Fibroblast of mammary gland (primary cell): ENCODE results near the gene CCR5.
A peak's percentile ranks its signal among the peaks of the same experiment; 100 is the strongest.

Experiments
- DNase-seq: peaks from one replicate; pipeline ENCODE4 v3.0.0-alpha.2; 2010; ENCODE audit warnings: low read depth
- H3K4me3 ChIP-seq: 2 replicates; pipeline ENCODE4 v1.5.1; 2011; ENCODE audit warnings: low read depth, mild to moderate bottlenecking, low read length, moderate library complexity; ENCODE audit not compliant: control insufficient read depth
- TF ChIP-seq, protein P1 (sequence below): conservative IDR thresholded peaks from 2 replicates; pipeline ENCODE4 v1.5.1; 2011; ENCODE audit warnings: low read depth, low read length, inconsistent platforms; ENCODE audit not compliant: control insufficient read depth, insufficient read depth

The CCR5 gene

DNA sequence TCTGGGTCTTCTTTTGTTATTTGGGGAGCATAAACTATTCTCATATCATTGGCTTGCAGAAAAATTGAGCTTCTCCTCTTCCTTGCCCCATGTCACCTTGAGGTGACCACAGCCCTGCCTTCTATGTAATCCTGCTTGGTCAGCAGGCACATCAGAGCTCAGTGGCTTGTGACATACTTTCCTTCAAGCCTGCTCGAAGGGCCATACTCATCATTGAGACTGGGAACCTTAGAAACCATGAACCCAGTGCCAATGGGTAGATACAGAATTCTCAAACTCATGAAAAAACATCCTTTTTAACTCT lies 20.5 kb upstream of the CCR5 start:
- no peak for DNase-seq
- TF ChIP-seq, protein P1, sequence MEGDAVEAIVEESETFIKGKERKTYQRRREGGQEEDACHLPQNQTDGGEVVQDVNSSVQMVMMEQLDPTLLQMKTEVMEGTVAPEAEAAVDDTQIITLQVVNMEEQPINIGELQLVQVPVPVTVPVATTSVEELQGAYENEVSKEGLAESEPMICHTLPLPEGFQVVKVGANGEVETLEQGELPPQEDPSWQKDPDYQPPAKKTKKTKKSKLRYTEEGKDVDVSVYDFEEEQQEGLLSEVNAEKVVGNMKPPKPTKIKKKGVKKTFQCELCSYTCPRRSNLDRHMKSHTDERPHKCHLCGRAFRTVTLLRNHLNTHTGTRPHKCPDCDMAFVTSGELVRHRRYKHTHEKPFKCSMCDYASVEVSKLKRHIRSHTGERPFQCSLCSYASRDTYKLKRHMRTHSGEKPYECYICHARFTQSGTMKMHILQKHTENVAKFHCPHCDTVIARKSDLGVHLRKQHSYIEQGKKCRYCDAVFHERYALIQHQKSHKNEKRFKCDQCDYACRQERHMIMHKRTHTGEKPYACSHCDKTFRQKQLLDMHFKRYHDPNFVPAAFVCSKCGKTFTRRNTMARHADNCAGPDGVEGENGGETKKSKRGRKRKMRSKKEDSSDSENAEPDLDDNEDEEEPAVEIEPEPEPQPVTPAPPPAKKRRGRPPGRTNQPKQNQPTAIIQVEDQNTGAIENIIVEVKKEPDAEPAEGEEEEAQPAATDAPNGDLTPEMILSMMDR: no peak
- H3K4me3 ChIP-seq: no peak overlapping the region

DNA sequence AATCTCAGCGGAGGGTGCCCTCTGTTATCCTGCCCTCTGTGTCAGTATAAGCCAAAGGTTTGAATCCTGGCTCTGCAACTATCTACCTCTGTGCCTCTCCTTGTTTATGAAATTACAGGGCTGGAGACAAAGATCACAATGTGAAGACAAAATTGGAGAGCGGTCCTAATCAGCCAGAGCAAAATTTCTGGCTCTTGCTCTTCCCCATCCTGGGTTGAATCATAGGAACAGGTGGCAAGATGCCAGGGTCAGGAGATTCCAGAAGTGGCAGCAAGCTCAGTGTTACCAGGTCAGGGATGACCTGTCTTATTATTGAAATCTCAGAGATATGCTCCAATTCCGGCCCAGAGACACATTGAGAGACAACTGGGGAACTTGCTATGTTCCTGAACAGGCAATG lies 19.1 kb upstream of the CCR5 start:
- TF ChIP-seq, protein P1: no peak
- peak; percentile 3 for DNase-seq
- no peak overlapping the region for H3K4me3 ChIP-seq

DNA sequence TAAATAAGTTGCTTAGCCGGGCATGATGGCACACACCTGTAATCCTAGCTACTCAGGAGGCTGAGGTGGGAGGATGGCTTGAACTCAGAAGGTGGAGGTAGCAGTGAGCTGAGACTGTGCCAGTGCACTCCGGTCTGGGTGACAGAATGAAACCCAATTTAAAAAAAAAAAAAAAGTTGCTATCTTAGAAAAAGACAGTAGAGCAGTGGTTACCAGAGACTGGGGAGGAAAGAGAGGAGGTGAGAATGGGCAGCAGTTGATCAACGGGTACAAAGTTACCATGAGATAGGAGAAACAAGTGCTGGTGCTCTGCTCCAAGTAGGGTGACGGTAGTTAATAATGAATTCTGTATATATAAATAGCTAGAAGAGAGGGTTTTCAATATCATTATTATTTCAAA lies 17.7 kb upstream of the CCR5 start:
- TF ChIP-seq, protein P1: no peak
- no peak for DNase-seq
- no peak overlapping the region for H3K4me3 ChIP-seq

- no peak for DNase-seq
- H3K4me3 ChIP-seq: no peak within 1 kb of the TSS
- TF ChIP-seq, protein P1: no peak
Observed at GRCh38 chr3:46353647-46354410, 16.9 kb upstream of the CCR5 start, which contains the start of gene CCR2. Gene CCR2 (plus strand): TSS chr3:46354111. CDS start chr3:46357528, 3,417 bp downstream.

DNA sequence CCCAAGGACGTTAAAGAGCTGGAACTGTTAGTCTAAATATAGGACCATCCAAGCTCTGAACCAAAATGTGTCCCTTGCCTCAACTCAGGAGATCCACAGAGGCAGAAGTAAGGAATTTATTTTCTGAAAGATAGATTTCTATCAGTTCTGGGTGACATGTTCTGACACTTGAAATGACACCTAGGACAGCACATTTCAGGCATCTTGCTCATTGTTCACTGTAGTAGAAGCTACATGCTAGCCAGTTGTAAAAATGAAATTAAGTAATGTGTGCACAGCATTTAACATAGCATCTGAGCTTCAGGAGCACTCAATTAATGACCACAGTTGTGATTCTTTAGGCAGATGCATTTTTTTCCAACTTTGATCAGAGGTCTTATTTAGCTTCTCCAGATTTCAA lies 16.3 kb upstream of the CCR5 start:
- DNase-seq: no peak
- TF ChIP-seq, protein P1: no peak
- no peak overlapping the region for H3K4me3 ChIP-seq

DNA sequence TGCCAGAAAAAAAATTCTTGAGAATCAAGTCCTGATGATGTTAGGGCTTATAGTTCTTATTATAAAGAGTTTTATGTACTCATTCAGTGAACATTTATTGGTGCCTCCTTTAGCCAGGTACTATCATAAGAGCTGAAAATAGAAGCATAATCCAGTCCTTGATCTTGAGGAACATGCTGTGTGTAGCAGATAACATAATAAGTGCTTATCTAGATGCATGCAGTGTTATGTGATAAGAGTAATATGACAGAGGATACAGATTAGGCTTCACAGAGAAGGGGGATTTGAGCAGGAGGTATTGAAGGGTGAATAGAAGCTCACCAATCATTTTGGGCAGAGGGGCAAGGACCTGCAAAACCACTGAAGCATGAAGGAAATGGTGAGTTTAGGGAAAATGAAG lies 15.8 kb upstream of the CCR5 start:
- no peak for DNase-seq
- H3K4me3 ChIP-seq: no peak overlapping the region
- TF ChIP-seq, protein P1: no peak
